C4-2B (cell line): ENCODE measurements around the gene PARD3.

Source experiments
- CTCF ChIP-seq: fragments of 450-650 bp; conservative IDR thresholded peaks from 2 replicates; pipeline ENCODE4 v1.5.1; 2017; ENCODE audit warnings: mild to moderate bottlenecking
- ZFX ChIP-seq: fragments of 450-650 bp; IDR thresholded peaks from 2 replicates; pipeline ENCODE4 v1.6.1; 2017

- TF ChIP-seq CTCF (no peak), ZFX (no peak)
These were observed 50.6 kb downstream of the PARD3 start for GRCh38 chr10:34764472-34764946.
